Neuron (in vitro differentiated cells): ENCODE measurements around the gene HTD2.
"Not testable (repeated sequence)": the region's sequence is repeated elsewhere in the genome, so short reads cannot be mapped to it uniquely, and the experiment has no call there.

Source experiments
- H2AFZ ChIP-seq: one replicate; pipeline ENCODE4 v1.6.1; 2013; ENCODE audit warnings: low read depth, mild to moderate bottlenecking, inconsistent platforms, low read length, moderate library complexity
- H3K27me3 ChIP-seq: one replicate; pipeline ENCODE4 v1.6.1; 2013; ENCODE audit warnings: low read length; ENCODE audit not compliant: insufficient read depth
- H3K36me3 ChIP-seq: one replicate; pipeline ENCODE4 v1.6.1; 2013; ENCODE audit warnings: low read length; ENCODE audit not compliant: insufficient read depth
- H3K4me1 ChIP-seq: one replicate; pipeline ENCODE4 v1.6.1; 2013; ENCODE audit warnings: low read length; ENCODE audit not compliant: insufficient read depth
- H3K4me3 ChIP-seq: 2 replicates; pipeline ENCODE4 v1.5.1; 2013; ENCODE audit warnings: mild to moderate bottlenecking, low read length, moderate library complexity
- H3K9me3 ChIP-seq: one replicate; pipeline ENCODE4 v1.6.1; 2013; ENCODE audit warnings: low read length

HTD2 gene

DNA sequence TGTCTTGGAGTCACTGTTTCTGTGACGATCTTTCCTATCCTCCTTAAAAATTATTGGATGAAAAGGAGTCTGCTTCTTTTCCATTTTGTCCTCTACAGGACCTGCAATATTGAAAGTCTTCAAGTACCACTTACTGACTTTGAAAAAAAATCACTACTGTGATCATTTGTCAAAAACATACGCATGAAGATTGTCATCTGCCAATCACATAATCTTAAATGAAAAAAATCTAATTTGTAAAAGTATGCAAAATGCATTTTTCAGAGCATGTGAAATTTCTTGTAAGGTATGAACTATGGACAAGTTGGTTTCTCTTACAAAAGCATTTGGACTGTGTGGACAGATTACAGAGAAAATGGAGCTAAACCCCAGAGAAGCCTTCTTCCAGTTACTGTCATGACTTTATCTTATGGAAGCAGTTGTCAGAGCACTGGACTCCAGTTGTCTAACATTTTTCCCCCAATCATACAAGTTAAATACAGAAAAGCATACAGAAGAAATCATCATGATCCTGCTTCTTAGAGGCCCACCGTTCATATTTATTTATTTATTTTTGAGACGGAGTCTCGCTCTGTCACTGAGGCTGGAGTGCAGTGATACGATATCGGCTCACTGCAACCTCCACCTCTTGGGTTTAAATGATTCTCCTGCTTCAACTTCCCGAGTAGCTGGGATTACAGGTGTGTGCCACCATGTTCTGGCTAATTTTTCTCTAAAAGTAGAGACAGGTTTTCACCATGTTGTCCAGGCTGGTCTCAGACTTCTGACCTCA lies 23.0 kb downstream of the HTD2 start:
- no peaks in the 10 kb centered on the region for H3K9me3 ChIP-seq
- H2AFZ ChIP-seq: no peak overlapping the region
- peaks cover 16% of the 10 kb centered on the region for H3K4me1 ChIP-seq
- no peak overlapping the region for H3K4me3 ChIP-seq
- H3K36me3 ChIP-seq: no peaks in the 10 kb centered on the region
- H3K27me3 ChIP-seq: no peaks in the 10 kb centered on the region

DNA sequence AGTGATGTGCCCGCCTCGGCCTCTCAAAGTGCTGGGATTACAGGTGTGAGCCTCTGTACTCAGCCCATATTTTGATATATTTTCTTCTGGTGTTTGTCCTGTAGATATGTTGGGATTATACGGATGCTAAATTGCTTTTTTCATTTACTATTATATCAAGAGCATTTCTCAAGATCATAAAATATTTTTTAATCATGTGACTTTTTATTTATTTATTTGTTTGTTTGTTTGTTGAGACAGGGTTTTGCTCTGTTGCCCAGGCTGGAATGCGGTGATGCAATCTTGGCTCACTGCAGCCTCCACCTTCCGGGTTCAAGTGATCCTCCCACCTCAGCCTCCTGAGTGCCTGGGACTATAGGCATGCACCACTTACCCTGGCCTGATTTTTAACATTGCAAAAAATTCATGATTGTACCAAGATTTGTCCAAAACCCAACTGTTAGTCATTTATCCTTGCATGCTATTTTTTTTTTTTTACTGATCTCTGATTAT lies 23.6 kb downstream of the HTD2 start:
- Histone ChIP-seq H3K36me3 (no peaks in the 10 kb centered on the region), H3K4me3 (no peak overlapping the region), H2AFZ (no peak overlapping the region), H3K4me1 (peaks cover 20% of the 10 kb centered on the region), H3K9me3 (no peaks in the 10 kb centered on the region), H3K27me3 (no peaks in the 10 kb centered on the region)

DNA sequence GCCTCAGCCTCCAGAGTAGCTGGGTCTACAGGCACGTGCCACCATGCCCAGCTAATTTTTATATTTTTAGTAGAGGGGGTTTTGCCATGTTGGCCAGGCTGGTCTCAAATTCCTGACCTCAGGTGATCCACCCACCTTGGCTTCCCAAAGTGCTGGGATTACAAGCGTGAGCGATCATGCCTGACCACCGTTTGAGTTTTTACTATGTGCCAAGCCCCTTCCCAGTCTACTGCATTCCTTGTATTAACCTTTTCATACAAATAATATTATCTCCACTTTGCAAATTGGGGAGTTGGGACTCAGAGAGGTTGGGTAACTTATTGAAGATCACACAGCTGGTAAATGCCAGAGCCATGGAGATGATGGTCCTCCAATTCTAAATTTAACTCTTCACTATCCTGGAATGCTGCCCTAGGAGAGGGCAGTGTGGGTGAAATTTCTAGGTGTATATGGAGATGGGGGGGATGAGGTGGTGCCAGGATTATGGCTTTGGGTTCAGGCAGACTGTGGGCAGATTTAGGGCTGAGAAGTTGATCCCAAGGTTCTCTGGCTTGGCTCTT lies 25.4 kb downstream of the HTD2 start:
- Histone ChIP-seq H3K27me3 (no peaks in the 10 kb centered on the region), H3K4me3 (no peak overlapping the region), H3K36me3 (no peaks in the 10 kb centered on the region), H3K9me3 (no peaks in the 10 kb centered on the region), H3K4me1 (peaks cover 21% of the 10 kb centered on the region), H2AFZ (no peak overlapping the region)

DNA sequence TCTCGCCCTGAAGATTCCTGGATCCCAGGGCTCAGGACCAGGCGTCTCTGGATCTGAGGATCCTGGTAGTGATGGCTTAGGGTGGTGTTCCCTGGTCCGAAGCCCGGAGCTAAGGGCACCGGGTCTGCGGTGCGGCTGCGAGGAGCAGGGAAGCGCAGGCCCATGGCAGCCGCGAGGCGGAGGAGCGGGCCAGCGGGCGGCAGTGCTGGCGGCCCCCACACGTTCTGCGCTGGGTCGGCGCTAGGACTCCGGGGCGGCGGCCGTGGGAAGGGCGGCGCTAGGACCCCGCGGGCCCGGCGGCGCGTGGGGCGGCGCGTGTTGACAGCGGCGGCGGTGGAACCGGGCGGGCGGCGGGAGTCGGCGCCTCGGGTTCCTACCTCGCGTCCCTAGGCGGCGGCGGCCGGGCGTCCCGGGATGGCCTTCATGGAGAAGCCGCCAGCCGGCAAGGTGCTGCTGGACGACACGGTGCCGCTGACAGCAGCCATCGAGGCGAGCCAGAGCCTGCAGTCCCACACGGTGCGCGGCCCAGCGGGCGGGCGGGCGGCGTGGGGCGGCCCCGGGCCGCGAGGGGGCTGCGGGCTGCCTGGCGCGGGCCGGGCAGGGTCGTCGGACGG lies 26.4 kb downstream of the HTD2 start, which contains the start of gene PXK:
PXK (plus strand) TSS at position 318 of the 614 bp plus-strand sequence; CDS start at position 415, 97 bp downstream.
- Histone ChIP-seq H3K36me3 (no peaks in the 10 kb centered on the region), H3K4me1 (peaks cover 21% of the 10 kb centered on the region), H3K27me3 (no peaks in the 10 kb centered on the region), H3K4me3 (peak within 1 kb of the TSS; percentile 72), H2AFZ (peak within 1 kb of the TSS; percentile 71), H3K9me3 (no peaks in the 10 kb centered on the region)

DNA sequence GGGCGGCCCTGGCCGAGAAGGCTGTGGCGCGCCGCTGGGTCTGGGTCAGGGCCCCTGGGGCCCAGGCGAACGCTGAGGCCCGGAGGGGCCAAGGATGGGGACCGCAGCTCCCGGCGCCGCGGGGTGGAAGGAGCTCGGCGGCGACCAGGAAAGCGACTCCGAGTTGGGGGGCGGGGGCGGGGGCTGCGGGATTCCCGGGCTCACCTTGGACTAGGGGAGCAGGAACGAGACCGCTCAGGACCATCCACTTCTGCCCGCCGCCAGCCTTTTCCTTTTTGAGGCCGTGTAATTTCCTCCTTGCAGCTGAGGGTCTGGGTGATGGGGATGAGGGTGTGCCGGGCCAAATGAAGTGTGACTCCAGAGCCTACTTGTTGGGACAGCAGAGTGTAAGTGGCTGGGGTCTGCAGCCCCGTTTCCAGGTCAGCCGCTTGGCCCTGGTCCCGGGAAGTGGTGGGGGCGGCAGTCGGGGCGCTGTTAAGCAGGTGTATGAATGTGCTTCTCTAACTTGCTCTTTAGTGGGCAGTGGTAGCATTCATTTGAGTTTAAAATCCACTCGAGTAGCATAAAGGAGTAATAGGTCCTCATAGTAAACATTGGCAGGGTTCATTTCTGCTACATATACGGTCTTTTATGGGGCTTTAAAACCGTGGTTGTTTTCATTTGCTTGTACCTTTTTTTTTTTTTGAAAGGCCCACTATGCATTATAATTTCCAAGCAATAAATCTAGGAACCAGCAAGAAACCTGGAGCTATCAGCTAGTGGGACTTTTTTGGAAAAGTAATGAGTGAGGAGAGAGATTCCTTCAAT lies 27.1 kb downstream of the HTD2 start:
- Histone ChIP-seq H3K27me3 (no peaks in the 10 kb centered on the region), H3K4me1 (peaks cover 21% of the 10 kb centered on the region), H2AFZ (peak overlapping the region; percentile 71), H3K9me3 (no peaks in the 10 kb centered on the region), H3K4me3 (peak overlapping the region; percentile 72), H3K36me3 (no peaks in the 10 kb centered on the region)

DNA sequence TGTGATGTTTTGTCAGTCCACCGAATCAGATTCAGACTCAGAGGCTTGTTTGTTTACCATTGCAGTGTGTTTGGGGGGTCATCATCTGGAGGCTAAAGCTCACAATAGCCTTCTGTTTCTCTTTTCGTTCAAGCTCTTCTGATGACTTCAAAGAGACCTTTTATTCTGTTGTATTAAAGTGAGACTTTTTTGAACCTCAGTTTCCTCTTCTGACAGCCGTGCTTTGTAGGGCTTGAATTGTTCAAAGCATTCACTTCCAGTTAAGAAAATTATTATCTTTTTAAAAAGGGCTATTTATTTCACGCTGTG lies 27.6 kb downstream of the HTD2 start:
- Histone ChIP-seq H3K27me3 (no peaks in the 10 kb centered on the region), H3K9me3 (no peaks in the 10 kb centered on the region), H3K4me3 (peak overlapping the region; percentile 72), H3K4me1 (peaks cover 21% of the 10 kb centered on the region), H2AFZ (peak overlapping the region; percentile 71), H3K36me3 (no peaks in the 10 kb centered on the region)

DNA sequence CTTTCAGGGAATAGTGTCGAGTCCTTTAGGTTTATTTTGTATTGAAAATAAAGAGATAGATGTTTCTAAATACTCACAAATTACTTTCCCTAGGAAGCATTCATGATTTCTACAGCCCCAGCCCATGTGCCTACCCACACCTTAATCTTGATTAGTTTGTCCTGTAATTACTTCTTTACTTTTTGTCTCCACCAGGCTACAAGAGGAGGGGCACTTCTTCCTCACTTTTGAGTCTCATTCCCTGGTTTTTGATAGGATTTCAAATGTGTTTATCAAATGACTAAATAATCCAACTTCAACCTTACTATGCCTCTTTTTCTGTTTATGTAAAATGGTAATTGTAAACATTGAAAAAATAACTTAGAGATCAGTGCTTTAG lies 28.2 kb downstream of the HTD2 start:
- Histone ChIP-seq H3K27me3 (no peaks in the 10 kb centered on the region), H3K4me1 (peaks cover 21% of the 10 kb centered on the region), H3K4me3 (peak overlapping the region; percentile 72), H3K9me3 (no peaks in the 10 kb centered on the region), H2AFZ (no peak overlapping the region), H3K36me3 (no peaks in the 10 kb centered on the region)

DNA sequence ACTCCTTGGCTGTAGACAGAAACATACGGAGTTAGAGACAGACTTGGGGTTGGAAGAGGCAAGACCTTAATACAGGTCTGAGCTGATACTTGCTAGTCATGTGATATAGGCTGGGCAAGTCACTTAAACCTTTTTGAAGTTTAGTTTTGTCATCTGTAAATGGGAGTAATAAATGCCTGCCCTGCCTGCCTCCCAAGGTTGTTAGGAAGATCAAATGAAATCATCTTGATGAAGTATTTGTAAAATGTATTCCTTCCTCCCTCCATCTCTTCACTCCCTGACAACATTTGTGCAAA lies 29.3 kb downstream of the HTD2 start:
- no peaks in the 10 kb centered on the region for H3K9me3 ChIP-seq
- H3K4me1 ChIP-seq: peaks cover 21% of the 10 kb centered on the region
- no peak overlapping the region for H3K4me3 ChIP-seq
- H2AFZ ChIP-seq: no peak overlapping the region
- no peaks in the 10 kb centered on the region for H3K27me3 ChIP-seq
- H3K36me3 ChIP-seq: no peaks in the 10 kb centered on the region

DNA sequence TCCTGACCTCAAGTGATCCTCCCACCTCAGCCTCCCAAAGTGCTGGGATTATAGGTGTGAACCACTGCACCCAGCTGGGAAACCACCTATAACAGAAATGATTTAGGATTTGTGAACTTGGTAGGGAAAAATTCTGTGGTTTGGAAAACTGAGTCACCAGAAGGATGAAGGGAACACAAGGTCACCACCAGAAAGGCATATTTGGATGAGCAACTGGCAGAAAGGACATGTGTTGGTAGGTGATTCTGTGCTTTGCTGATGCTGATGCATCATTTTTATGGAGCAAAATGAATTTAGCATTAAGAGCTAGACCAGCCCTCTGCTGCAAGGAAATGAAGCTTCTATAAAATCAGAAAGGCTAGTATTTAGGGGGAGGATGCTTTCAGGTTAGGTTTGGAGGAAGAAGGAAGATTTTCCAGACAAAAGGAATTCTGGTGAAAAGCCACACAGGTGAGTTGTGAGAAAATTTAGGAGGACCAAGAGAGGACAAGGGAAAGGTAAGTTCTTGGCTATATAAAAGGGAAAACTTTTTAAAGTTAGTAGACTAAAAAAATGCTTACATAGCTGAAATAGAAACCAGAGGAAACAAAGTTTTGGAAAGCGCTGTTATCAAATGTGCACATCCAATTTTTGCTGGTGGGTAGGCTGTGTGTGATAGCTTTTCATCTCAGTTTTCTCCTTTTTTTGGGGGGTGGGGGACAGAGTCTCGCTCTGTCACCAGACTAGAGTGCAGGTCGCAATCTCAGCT lies 30.0 kb downstream of the HTD2 start:
- no peak overlapping the region for H3K4me3 ChIP-seq
- no peak overlapping the region for H2AFZ ChIP-seq
- no peaks in the 10 kb centered on the region for H3K36me3 ChIP-seq
- no peaks in the 10 kb centered on the region for H3K9me3 ChIP-seq
- H3K4me1 ChIP-seq: peaks cover 21% of the 10 kb centered on the region
- no peaks in the 10 kb centered on the region for H3K27me3 ChIP-seq

DNA sequence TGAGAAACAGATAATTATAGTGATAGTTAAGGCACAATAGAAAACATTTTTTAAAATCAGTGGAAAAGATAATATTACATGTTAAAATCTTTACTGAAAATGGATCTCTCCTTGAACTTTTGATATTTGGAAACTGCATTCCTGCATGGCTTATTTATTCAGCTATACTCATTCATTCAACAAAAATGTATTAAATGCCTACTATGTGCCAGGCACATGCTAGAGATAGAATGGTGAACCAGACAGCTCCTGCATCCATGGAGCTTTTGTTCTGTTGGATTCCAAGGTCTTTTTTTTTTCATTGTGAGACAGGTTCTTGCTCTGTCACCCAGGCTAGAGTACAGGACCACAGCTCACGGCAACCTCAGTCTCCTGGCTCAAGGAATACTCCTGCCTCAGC lies 30.9 kb downstream of the HTD2 start:
- Histone ChIP-seq H3K4me3 (no peak overlapping the region), H3K27me3 (no peaks in the 10 kb centered on the region), H3K9me3 (no peaks in the 10 kb centered on the region), H3K4me1 (peaks cover 21% of the 10 kb centered on the region), H3K36me3 (no peaks in the 10 kb centered on the region), H2AFZ (no peak overlapping the region)

DNA sequence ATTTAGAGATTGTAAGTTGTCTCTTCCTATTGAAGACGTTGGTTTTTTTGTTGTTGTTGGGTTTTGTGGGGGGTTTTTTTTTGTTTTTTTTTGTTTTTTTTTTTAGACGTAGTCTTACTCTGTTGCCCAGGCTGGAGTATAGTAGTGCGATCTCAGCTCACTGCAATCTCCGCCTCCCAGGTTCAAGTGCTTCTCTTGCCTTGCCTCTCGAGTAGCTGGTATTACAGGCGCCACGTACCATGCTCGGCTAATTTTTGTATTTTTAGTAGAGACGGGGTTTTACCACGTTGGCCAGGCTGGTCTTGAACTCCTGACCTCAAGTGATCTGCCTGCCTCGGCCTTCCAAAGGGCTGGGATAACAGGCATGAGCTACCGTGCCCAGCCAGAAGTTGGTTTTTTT lies 32.8 kb downstream of the HTD2 start:
- H3K4me3 ChIP-seq, H3K27me3 ChIP-seq, H2AFZ ChIP-seq, H3K36me3 ChIP-seq, H3K4me1 ChIP-seq, H3K9me3 ChIP-seq: not testable (repeated sequence)

DNA sequence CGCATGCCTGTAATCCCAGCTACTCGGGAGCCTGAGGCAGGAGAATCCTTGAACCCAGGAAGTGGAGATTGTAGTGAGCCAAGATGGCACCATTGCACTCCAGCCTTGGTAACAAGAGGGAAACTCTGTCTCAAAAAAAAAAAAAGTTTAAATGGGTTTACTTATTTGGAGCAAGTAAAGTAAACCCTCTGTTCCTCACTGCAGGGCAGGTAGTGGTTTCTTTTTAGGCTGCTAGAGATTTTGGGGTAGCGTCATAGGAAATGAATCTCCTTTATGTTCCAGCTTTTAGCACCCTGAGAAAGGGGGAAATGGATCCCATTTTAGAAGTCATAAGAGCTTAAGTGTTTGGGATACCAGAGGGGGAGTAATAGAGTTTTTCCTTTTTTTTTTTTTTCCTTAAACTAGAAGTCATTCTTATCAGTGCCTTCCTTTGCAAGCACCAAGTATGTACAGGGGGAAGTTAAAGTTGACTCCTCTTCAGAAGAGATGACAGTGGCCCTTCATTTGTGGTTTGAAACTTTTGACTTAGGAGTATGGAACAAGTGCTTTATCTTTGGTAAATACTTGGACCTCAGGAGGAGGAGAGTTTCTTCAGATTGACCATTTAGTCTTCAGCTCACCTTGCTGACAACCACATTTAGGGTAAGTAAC lies 34.4 kb downstream of the HTD2 start:
- Histone ChIP-seq H3K9me3 (no peaks in the 10 kb centered on the region), H3K4me3 (no peak overlapping the region), H2AFZ (no peak overlapping the region), H3K4me1 (no peaks in the 10 kb centered on the region), H3K27me3 (no peaks in the 10 kb centered on the region), H3K36me3 (no peaks in the 10 kb centered on the region)
